ENCODE data around the gene C13orf46. TPM values are rescaled to one million over a fixed set of nuclear protein-coding genes. Genes with fewer than 3 reads are reported as not detected.

Gene C13orf46
- total and polyA plus RNA-seq, 2 of the 8 experiments (the other 6 are each of a cell fraction or from before 2014, with no cell fraction given) = 0.23 to 0.28 TPM

GRCh38 chr13:114005206-114005724, 31.4 kb upstream of the C13orf46 start (continued):
- TF ChIP-seq BRCA1 (IDR thresholded peaks at IDR 0.05; ENCODE audit: low read depth, low read length) = no peak
- no peak for TF ChIP-seq TCF12 (IDR thresholded peaks at IDR 0.05; ENCODE audit: low read depth, low read length)
- no peak for TF ChIP-seq CHD2 (IDR thresholded peaks at IDR 0.05; ENCODE audit: low read length)

All from H1 (cell line).